GM19351 (cell line): ENCODE measurements around the gene ADAMTS3.

Experiments used
- ATAC-seq: cut with Tn5 transposase; IDR thresholded peaks from one replicate; pipeline ENCODE4 v1.9.1; 2021; ENCODE audit warnings: mild to moderate bottlenecking, moderate library complexity; ENCODE audit not compliant: unreplicated experiment

Gene ADAMTS3

DNA sequence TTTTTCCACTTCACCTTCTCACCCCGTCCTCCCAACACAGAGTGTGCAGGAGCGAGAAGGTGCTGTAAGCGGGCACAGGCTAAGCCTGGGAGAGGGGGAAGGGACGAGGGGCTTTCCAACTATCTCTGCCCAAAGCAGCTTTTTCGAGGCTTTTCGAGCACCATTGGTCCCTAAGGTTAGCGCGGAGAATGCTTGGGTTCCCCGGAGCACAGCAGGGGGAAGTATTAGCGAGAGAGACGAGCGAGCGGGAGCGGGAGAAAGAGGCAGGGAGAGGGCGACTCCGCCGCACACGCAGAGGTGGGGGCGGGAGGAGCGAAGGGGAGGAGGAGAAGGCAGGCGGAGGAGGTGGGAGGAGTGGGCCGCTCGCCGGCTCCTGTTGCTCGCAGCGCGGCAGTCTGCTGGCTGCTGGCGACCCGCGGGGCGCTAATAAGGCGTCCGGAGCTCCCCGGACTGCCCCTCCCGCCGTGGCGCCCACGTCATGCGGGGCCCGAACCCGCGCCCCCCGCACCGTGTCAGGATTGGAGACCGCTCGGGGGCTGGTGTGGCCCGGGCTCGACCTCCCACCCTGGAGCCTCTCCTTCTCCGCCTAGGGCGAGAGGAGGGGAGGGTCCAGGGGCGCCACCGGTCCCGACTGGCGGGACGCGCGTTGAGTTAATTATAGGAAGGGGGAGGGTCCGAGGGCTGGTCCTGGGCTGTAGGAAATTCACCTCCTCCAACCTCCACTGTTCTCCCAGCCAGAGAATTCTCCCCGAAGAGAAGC, at the start of gene ADAMTS3:
Gene ADAMTS3 (minus strand): TSS at position 263 of the 760 bp plus-strand sequence. CDS start 459 bp downstream, outside the sequence.
- ATAC-seq, result peak; percentile 22

DNA sequence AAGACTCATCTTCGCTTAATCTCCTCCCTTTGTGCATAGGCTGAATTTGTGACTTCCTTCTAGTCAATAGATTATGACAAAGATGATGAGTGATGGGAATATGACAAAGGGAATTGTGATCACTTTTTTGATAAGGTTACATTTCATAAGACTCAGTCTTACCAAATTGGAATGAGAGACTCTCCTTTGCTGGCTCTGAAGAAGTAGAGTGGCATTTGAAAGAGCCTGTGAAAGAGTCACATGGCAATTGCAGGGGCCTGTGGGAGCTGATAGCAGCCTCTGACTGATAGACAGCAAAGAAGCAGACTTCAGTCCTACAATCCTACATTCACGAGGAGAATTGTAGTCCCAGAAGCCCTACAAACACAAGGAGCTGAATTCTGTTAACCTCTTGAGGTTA, 44.9 kb upstream of the ADAMTS3 start:
- ATAC-seq, result no peak

DNA sequence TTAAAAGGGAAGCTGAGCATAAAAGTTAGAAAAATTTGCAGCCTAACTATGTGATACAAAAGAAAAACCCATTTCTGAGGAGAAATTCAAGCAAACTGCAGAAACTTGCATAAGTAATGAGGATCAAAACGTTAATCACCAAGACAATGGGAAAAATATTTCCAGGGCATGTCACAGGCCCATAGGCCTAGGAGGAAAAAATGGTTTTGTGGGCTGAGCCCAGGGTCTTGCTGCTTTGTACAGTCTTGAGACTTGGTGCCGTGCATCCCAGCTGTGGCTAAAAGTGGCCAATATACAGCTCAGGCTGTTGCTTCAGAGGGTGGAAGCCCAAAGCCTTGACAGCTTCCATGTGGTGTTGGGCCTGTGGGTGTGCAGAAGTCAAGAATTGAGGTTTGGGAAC, 37.7 kb upstream of the ADAMTS3 start:
- no peak for ATAC-seq

DNA sequence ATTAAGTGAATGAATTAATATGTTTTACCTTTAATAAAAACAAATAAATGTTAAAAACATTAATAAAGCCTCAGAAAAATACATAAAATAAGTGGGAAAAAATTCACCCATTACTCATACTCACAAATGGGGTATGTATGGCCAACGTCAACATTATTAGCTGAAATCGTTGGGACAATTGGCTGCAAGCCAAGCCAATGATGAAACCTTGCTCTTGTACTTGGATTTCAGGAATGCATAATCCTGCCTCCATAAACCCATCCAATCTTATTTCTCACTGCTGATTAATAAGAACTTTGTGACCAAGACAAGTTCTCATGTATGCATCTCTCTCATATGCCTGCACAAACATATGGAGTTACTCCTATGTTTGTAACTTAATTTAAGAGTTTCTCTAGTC, 35.3 kb upstream of the ADAMTS3 start:
- ATAC-seq, result no peak

DNA sequence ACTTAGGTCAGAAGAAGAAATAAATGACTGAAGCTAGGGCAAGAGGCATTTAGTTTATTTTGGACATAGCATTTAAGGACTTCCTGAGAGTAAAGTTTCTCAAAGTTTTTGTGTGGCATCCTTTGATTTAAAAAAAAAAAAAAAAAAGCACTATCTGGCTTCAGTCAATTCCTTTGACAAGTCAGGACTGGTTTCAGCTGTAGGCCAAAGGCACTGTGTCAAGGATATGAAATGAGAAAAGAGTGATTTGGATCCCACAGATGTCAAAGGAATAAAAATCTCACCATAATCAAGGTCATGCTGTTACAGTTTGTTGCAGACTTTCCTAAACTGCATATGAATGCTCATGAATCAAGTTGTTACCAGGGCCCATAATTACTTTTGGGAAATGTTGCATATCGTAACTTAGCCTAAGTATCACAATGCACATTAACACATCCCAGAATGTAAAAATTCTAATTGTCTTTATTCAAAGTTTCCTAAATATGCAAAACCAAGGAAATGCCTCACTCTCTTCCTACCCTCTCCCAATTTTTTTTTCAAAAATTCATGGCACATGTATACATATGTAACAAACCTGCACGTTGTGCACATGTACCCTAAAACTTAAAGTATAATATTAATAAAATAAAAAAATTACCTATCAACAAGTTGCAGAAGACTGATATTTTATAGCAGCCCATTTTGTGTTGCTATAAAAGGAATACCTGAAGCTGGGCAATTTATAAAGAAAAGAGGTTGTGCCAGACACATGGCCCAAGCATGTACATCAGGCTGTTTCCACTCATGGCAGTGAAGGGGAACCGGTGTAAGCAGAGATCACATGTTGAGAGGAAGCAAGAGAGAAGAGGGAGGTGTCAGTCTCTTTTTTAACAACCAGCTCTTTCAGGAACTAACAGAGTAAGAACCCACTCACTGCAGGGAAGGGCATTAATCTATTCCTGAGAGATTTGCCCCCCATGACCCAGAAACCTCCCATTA, 33.7 kb upstream of the ADAMTS3 start:
- ATAC-seq, result no peak

DNA sequence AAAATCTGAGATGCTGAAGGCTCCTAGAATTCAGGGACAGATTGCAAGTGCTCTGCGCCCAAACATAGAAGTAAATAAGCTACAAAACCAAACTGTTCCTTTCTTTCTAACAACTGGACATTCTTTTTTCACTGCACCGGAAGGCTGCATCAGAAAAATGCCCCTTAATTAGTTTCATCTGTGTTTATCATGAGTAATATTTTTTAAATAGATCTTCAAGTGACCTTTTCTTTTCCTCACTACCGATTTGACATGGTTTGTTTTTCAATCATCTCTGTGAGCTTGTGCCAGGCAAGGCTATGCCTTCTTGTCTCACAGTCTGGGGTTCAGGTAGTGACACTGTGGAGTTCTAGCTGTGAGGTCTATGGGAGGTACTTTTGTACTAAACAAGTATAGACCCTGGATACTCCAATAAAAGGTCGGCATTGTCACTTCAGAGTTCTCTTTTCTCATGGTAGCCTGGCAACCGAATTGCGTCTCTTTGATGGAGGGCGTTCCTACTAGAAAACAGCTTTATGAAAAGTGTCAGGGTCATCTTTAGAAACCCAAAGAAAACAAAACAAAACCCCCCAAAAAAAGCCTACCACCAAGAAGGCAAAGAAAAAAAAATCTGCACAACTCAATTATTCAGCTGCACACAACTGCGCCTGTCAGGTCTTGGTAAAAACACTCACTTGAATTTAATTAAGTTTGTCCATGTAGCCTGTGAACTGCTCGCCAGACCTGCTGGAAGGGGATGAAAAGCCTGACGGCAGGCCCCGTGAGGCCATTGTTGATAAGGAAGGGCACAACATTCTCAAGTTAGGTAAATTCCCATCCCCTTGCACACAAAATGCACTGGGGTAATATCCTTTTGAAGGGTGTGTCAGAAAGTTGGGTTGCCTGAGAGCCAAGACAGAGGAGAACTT, 22.8 kb upstream of the ADAMTS3 start:
- no peak for ATAC-seq

DNA sequence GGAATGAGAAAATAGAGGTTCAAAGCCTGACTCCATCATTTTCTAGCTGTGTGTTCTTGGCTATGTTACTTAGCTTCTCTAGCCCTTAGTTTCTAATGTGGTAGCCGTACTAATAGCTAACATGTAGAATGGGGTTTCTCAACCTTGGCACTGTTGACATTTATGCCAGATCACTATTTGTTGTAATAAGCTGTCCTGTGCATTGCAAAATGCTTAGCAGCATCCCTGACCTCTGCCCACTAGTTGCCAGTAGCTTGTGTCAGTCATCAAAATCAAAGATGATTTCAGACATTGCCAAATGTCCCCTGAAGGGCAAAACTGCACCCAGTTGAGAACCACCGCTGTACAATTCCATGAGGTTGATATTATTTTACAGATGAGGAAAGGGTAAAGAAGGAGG, 18.3 kb upstream of the ADAMTS3 start:
- no peak for ATAC-seq

DNA sequence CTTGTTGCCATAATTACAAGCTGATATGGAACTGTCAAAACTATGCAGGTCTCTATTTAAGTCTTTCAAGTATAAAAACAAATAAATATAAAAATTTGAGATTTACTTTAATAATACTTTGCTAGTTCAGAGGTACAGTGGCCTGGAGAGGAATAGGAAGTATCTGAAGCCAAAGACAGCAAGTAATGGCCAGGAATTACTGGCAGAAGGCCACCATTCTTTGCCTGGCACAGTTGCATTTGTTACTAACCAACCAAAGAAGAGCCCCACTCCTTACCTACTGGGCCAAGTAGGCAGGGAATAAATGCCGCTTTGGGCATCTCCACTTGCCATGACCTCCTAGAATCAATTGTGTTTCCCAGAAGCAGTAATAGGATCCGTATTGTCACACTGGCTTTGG, 13.8 kb upstream of the ADAMTS3 start:
- ATAC-seq, result no peak

DNA sequence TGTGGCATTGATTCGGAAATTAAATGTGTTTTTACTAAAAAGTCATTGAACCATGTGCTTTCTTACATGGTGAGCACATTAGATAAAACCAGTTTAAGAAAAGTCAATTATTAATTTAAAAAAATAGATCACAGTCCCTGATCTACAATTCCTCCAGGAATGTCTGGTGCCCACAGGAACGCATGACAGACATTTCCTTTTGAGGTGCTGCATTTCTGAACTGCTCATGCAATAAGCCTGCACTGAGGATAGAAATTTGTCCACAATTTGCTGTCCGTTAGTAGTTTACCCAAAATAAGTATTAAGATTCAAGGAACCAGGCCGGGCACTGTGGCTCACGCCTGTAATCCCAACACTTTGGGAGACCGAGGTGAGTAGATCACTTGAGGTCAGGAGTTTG, 8.2 kb upstream of the ADAMTS3 start:
- no peak for ATAC-seq

DNA sequence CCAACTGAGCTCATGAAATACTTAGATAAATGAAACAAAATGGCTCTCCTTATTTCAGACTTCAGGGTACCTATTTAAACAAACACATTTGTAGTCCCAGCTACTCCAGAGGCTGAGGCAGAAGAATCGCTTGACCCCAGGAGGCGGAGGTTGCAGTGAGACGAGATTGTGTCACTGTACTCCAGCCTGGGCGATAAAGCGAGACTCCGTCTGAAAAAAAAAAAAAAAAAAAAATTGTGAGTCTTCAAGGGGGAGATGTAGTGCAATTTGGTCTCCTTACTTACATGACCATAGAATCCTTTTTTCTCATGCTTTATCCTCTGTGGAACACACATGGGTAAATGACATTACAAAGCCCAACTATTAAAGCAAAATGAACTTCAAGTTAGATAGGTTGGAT, 2.3 kb upstream of the ADAMTS3 start:
- ATAC-seq, result no peak

DNA sequence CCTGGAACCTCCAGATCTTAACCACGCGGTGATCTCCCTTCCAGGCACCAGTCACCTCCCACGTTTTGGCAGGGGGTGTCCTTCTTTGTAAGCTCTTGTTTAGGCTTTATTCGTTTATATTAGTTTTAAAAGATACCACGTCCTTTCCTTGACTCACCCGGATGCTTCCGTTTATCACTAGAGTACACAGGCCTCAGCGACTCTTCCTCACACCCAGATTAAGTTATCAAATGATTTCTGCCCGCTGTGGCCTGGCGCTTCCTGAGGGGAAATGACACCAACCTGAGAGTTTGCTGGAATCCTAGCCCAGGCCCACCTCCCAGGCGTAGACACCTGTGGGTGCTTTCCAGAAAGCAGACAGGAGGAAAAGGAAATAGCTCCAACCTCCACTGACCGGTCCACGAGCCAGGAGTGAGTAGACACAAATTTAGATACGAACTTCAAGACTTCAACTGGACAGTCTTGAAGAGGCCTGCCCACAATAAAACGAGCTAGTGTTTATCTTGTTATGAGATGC, 756 bp upstream of the ADAMTS3 start:
- no peak for ATAC-seq

DNA sequence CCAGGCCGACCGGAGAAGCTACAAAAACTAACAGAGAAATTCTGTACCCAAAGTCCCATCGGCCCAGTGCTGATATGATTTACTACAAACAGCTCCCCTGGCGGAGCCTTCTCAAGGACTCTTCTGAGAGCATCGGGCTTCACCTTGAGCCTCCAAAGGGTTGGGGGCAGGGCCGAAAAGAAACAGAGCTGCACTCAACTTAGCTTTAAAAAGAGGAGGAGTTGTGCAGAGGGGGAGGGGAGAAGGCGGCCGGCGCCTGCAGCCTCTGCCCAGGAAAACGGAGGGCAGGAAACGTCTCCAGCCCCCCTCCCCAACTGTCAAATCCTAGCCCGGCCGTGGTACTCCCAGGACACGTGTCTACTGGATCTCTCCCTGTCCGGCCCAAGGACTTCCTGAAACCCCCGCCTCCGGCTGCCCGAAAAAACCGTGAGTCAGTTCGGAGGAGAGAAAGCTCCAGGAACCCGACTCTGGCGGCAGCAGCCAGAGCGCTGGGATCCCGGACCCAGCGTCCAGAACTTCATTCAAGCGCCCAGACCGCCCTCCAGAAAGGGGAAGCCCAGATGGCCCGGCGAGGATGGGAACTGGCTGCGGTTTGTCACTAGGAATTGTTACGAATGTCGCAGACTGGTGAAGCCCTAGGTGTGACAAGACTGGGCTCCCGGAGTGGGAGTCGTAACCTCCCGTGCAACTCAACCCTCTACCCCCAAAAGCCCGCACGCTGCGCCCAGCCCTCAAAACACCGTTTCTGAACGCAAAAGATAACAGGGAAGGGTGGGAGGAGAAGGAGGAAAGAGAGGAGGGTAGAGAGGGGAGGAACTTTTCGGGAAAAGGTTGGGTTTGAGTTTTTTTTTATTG, 973 bp downstream of the ADAMTS3 start:
- ATAC-seq, result peak; percentile 64

DNA sequence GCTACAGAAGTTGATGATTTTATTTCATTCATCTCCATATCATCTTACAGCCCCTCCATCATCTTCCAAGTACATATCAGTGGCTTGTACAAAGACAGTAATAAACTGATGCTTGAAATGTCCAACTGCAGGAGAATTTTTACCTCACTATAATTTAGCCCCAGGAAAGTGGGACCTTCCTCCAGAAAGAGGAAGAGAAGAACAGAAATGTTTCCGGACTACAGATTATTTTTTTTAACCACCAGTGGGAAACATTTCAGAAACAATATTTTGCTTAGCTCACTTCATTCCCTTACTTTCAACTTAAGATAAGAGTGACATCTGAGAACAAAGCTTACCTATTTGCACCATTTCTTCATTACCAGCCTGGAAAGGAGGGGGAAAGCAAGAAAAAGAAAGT, 2.0 kb downstream of the ADAMTS3 start:
- ATAC-seq, result no peak

DNA sequence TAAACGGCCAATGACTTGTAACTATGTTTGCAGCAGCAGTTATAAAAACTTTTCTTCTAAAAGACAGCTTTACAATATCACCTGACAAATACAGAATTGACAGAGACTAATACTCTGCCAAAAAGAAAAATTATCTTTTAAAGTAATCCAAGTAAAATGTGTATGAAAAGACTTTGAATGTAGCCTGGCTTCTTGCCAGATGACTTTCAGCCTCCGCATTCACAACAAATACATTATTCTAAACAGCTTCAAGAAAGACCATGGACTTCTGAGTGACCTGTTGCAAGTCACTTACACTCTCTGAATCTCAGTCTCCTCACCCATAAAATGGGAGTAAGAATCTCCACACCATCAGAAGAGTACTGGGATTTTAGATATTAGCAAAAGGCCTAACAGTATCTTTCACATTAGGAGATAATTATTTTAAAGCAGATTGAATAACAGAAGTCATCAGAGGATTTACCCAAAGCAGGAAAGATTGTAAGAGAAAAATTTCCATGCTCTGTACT, 2.5 kb downstream of the ADAMTS3 start:
- no peak for ATAC-seq

DNA sequence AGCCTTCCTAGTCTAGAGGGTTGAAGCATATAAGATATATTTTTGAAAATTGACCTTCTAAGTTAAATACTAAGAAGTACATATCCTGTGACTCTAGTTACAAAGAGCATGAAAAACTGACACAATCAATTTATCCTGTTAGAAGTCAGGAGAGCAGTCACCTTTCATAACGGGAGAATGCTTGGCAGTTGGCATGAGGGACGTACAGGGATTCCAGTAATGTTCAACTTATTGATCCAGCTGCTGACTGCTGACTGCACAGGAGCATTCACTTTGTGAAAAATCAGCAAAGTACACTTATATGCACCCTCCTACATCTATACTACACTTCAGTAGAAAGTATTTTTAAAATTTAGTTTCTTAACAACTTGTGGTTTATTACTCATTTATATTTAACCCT, 4.2 kb downstream of the ADAMTS3 start:
- ATAC-seq, result no peak

DNA sequence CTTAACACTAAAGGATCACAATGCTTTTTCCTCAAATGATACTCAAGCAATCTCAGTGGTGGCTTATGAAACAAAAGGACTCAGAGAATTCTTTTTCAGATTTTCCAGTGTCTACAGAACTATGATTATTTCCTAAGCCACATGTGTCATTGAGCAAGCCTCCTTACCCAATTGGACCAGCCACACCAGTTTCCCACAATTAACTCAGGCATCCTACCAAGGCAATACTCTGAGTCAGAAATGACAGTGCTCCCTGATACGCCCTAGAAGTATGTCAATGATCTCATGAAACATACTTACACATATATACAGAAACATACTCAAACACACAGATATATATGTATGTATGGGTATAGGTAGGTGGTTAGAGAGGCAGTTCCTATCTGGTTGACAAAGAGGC, 4.8 kb downstream of the ADAMTS3 start:
- no peak for ATAC-seq

DNA sequence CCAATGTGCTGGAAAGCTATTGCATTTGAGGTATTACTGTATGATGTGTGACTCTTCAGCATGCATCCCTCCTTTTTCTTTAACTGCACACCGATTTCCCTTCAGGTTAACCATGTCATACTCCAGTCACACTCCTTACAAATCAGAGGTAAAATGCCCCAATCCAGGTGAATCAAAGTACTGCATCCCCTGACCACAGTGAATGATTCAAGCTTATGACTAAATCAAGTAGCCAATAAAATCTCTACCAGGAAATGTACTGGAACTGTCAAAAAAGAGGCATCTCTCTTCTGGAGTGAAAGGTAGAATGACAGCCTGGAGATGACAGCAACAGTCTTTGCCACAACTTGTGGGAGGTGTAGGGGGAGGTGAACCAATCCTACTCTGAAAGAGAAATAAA, 10.4 kb downstream of the ADAMTS3 start:
- ATAC-seq, result no peak

DNA sequence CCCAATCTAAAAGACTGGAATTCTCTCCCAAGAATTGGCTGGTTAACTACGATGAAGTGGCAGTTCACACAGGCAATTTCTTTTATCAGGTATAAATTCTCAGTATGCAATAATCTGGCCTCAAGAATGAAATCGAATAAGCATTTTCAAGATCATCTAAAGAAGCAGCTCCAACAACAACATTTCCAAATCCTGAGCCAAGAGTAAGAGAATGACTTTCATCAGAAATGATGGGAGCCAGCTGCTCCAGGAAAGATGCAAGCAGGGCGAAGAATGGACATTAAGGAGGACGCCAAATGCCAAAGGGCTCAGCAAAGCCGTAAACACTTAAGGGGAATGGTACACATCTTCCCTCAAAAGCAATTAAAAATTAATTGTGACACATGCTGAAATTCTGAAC, 12.0 kb downstream of the ADAMTS3 start:
- no peak for ATAC-seq

DNA sequence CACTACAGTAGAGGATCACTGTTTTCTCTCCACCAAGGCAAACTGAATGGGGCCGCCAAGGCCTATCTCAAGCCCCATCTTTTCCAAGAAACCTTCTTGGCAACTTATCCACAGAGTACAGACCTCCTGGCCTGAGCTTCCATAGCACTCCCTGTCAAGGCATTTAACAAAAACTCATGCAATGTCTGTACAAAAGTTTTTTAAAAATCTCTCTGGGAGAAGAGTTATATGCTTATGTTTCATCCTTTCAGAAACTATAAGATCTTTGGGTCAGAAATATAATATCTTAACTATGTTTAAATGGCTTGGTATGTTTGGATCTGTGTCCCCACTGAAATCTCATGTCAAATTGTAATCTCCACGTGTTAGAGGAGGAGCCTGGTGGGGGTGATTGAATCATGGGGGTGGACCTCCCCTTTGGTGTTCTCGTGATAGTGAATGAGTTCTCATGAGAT, 13.6 kb downstream of the ADAMTS3 start:
- no peak for ATAC-seq
